HCT116 (cell line): Measurements from ENCODE around the gene DYNLRB2. TPM values are rescaled to one million over a fixed set of nuclear protein-coding genes. Genes with fewer than 3 reads are reported as not detected.

Source experiments
- ATAC-seq: fragments of 200-7000 bp; cut with Tn5 transposase; 2 replicates; pipeline ENCODE4 v1.9.1; 2020; ENCODE audit warnings: mild to moderate bottlenecking, moderate library complexity
- BruUV-seq: library from RNA; stranded (reverse); fragments of 400-500 nt; replicated peaks from 2 replicates; lab custom pipeline; 2021; lab: Mats Ljungman, UMichigan
- CTCF ChIA-PET: fragments of 300-600 bp; sonication (Branson Sonifier 250); formaldehyde crosslinking; loops from one replicate; lab custom pipeline; 2021; ENCODE audit warnings: antibody characterized with exemption; lab: Charles Lee
- POLR2A ChIA-PET: fragments of 300-600, 350-600 bp; sonication (Branson Sonifier 250); formaldehyde crosslinking; loops from one replicate; lab custom pipeline; 2021; ENCODE audit warnings: antibody characterized with exemption; lab: Charles Lee
- RAD21 ChIA-PET, 2 experiments: fragments of 300-600 bp; sonication (Branson Sonifier 250); formaldehyde crosslinking; loops; one replicate each; lab custom pipeline; 2023; ENCODE audit warnings: low total read pairs in 2 of 2; ENCODE audit not compliant: uncharacterized antibody in 2 of 2, unreplicated experiment in 2 of 2, low non-redundant PET in 1 of 2; lab: Charles Lee
- DNase-seq: peaks from one replicate; pipeline ENCODE4 v3.0.0-alpha.2; 2010; ENCODE audit warnings: low read depth, low spot score
- H2AFZ ChIP-seq: fragments of 200-600 bp; shearing (Covaris generic), sonication (generic); 2 replicates; pipeline ENCODE4 v1.6.1; 2017; ENCODE audit warnings: low read depth, mixed run types, mixed read lengths, antibody characterized with exemption, low read length; ENCODE audit not compliant: poor library complexity, severe bottlenecking
- H3K27ac ChIP-seq: 2 replicates; pipeline ENCODE4 v1.5.1; 2012; ENCODE audit warnings: low read depth, low read length
- H3K27me3 ChIP-seq: fragments of 200-600 bp; sonication (generic); 2 replicates; pipeline ENCODE4 v1.6.1; 2016; ENCODE audit warnings: mixed run types, low read length, mixed read lengths; ENCODE audit not compliant: insufficient read depth
- H3K36me3 ChIP-seq, 2 experiments: fragments of 200-500 bp in 1 of 2; fragments of 200-600 bp in 1 of 2; sonication (Bioruptor generic) in 1 of 2; sonication (generic) in 1 of 2; 2 replicates each; pipeline versions ENCODE4 v1.5.1 to v1.6.1; 2014 to 2016; ENCODE audit warnings: low read length in 2 of 2, inconsistent platforms in 1 of 2, mixed read lengths in 1 of 2, mixed run types in 1 of 2; ENCODE audit not compliant: insufficient read depth in 2 of 2, control insufficient read depth in 1 of 2
- H3K4me1 ChIP-seq, 2 experiments: fragments of 200-600 bp in 1 of 2; sonication (generic) in 1 of 2; 2 replicates each; pipeline versions ENCODE4 v1.5.1 to v1.6.1; 2012 to 2017; ENCODE audit warnings: low read length in 2 of 2, inconsistent platforms in 1 of 2, mild to moderate bottlenecking in 1 of 2, mixed read lengths in 1 of 2, mixed run types in 1 of 2, moderate library complexity in 1 of 2; ENCODE audit not compliant: insufficient read depth in 2 of 2, control insufficient read depth in 1 of 2
- H3K4me2 ChIP-seq: fragments of 200-600 bp; sonication (generic); 2 replicates; pipeline ENCODE4 v1.6.1; 2017; ENCODE audit warnings: mixed run types, low read length, mixed read lengths
- H3K4me3 ChIP-seq, 2 experiments: fragments of 200-600 bp in 1 of 2; sonication (generic) in 1 of 2; replicated peaks in 1 of 2; 2 replicates each; pipeline ENCODE4 v1.5.1; 2011 to 2016; ENCODE audit warnings: low read length in 2 of 2, control low read depth in 1 of 2, low read depth in 1 of 2, mild to moderate bottlenecking in 1 of 2, mixed read lengths in 1 of 2, mixed run types in 1 of 2
- H3K79me2 ChIP-seq: fragments of 200-600 bp; sonication (generic); 2 replicates; pipeline ENCODE4 v1.6.1; 2017; ENCODE audit warnings: mild to moderate bottlenecking, mixed run types, low read length, moderate library complexity, mixed read lengths; ENCODE audit not compliant: insufficient read depth
- H3K9ac ChIP-seq: fragments of 200-600 bp; sonication (generic); 2 replicates; pipeline ENCODE4 v1.6.1; 2016; ENCODE audit warnings: low read length, mixed read lengths
- H3K9me2 ChIP-seq: fragments of 200-600 bp; sonication (generic), shearing (Covaris generic); 2 replicates; pipeline ENCODE4 v1.6.1; 2017; ENCODE audit warnings: mixed run types, mild to moderate bottlenecking, moderate library complexity; ENCODE audit not compliant: insufficient read depth
- H3K9me3 ChIP-seq, 2 experiments: fragments of 200-500 bp in 1 of 2; fragments of 200-600 bp in 1 of 2; sonication (Bioruptor generic) in 1 of 2; sonication (generic) in 1 of 2; 2 replicates each; pipeline ENCODE4 v1.6.1; 2014 to 2017; ENCODE audit warnings: low read length in 2 of 2, mixed read lengths in 2 of 2, inconsistent platforms in 1 of 2, low read depth in 1 of 2, mild to moderate bottlenecking in 1 of 2, mixed run types in 1 of 2, moderate library complexity in 1 of 2; ENCODE audit not compliant: control insufficient read depth in 1 of 2, insufficient read depth in 1 of 2
- H4K20me1 ChIP-seq: fragments of 200-600 bp; sonication (generic), shearing (Covaris generic); 2 replicates; pipeline ENCODE4 v1.6.1; 2017; ENCODE audit warnings: mixed run types, mild to moderate bottlenecking, moderate library complexity; ENCODE audit not compliant: insufficient read depth
- CBX3 ChIP-seq: IDR thresholded peaks from 2 replicates; pipeline ENCODE4 v1.6.1; 2012; ENCODE audit warnings: low read depth
- CEBPB ChIP-seq: IDR thresholded peaks from 2 replicates; pipeline ENCODE4 v1.6.1; 2012; ENCODE audit warnings: low read depth
- EGR1 ChIP-seq: IDR thresholded peaks from 2 replicates; pipeline ENCODE4 v1.6.1; 2012; ENCODE audit warnings: low read depth
- ELF1 ChIP-seq: IDR thresholded peaks from 2 replicates; pipeline ENCODE4 v1.6.1; 2012; ENCODE audit warnings: low read depth, borderline replicate concordance
- EZH2 ChIP-seq: fragments of 200-600 bp; sonication (generic); IDR thresholded peaks from 2 replicates; pipeline ENCODE4 v1.6.1; 2017; ENCODE audit warnings: antibody characterized with exemption, mixed run types
- JUND ChIP-seq: IDR thresholded peaks from 2 replicates; pipeline ENCODE4 v1.6.1; 2012
- RAD21 ChIP-seq: IDR thresholded peaks from 2 replicates; pipeline ENCODE4 v1.6.1; 2012; ENCODE audit warnings: low read depth, mild to moderate bottlenecking
- SRF ChIP-seq: IDR thresholded peaks from 2 replicates; pipeline ENCODE4 v1.6.1; 2012; ENCODE audit warnings: low read depth
- YY1 ChIP-seq: IDR thresholded peaks from 2 replicates; pipeline ENCODE4 v1.6.1; 2011; ENCODE audit warnings: low read length, low read depth, moderate library complexity, mild to moderate bottlenecking; ENCODE audit not compliant: insufficient replicate concordance; ENCODE audit errors: extremely low read depth
- ZFX ChIP-seq: fragments of 450-650 bp; IDR thresholded peaks from 2 replicates; pipeline ENCODE4 v1.6.1; 2017
- ZNF274 ChIP-seq: fragments of 200-500 bp; sonication (Bioruptor generic); IDR thresholded peaks from 2 replicates; pipeline ENCODE4 v1.6.1; 2014; ENCODE audit warnings: mild to moderate bottlenecking, low read depth, low read length, inconsistent platforms
- intact Hi-C: fragments of 100-400 bp; cut with micrococcal nuclease; formaldehyde crosslinking; loops from 2 replicates; pipeline ENCODE4 v1.10.0; 2022
- total RNA-seq: library from RNA; stranded (reverse); gene quantifications from one replicate; pipeline ENCODE4 v1.2.1, GENCODE V29; 2021; ENCODE audit not compliant: unreplicated experiment
- TF ChIP-seq, protein P1 (sequence below): IDR thresholded peaks from 2 replicates; pipeline ENCODE4 v1.6.1; 2012; ENCODE audit warnings: low read depth
- TF ChIP-seq, protein P2 (sequence below): IDR thresholded peaks from 2 replicates; pipeline ENCODE4 v1.6.1; 2012

DYNLRB2 gene
- total RNA-seq, 1 experiment from 2014 or later, result not detected

DNA sequence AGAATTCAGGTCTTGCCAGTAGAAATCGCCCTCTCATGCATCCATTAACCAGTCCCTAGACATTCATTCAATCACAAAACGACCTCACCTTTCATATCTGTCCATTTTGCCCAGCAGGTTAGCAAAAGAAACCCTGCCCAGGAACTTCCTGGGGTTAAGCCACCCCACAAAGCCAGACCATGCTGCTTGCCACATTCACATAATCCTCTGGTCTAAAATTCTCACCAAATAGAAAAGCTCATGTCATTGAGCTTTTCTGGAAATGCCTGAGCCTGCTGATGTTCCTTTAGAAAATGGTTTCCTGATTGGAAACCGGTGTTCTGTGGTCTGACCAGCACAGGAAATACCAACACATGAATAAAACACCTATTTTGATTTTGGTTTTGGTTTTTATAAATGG lies 21.6 kb upstream of the DYNLRB2 start:
- H3K4me1 ChIP-seq, result no peaks in the 10 kb centered on the region
- POLR2A ChIA-PET, result no interaction called here
- H3K9me3 ChIP-seq, result no peaks in the 10 kb centered on the region
- H3K9ac ChIP-seq, result no peak overlapping the region
- no peaks in the 10 kb centered on the region for H3K79me2 ChIP-seq
- CTCF ChIA-PET, result no interaction called here
- no peak overlapping the region for H3K27ac ChIP-seq
- no peaks in the 10 kb centered on the region for H4K20me1 ChIP-seq
- TF ChIP-seq, protein P1, sequence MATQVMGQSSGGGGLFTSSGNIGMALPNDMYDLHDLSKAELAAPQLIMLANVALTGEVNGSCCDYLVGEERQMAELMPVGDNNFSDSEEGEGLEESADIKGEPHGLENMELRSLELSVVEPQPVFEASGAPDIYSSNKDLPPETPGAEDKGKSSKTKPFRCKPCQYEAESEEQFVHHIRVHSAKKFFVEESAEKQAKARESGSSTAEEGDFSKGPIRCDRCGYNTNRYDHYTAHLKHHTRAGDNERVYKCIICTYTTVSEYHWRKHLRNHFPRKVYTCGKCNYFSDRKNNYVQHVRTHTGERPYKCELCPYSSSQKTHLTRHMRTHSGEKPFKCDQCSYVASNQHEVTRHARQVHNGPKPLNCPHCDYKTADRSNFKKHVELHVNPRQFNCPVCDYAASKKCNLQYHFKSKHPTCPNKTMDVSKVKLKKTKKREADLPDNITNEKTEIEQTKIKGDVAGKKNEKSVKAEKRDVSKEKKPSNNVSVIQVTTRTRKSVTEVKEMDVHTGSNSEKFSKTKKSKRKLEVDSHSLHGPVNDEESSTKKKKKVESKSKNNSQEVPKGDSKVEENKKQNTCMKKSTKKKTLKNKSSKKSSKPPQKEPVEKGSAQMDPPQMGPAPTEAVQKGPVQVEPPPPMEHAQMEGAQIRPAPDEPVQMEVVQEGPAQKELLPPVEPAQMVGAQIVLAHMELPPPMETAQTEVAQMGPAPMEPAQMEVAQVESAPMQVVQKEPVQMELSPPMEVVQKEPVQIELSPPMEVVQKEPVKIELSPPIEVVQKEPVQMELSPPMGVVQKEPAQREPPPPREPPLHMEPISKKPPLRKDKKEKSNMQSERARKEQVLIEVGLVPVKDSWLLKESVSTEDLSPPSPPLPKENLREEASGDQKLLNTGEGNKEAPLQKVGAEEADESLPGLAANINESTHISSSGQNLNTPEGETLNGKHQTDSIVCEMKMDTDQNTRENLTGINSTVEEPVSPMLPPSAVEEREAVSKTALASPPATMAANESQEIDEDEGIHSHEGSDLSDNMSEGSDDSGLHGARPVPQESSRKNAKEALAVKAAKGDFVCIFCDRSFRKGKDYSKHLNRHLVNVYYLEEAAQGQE, result no peak
- TF ChIP-seq CBX3 (no peak), EZH2 (no peak), CEBPB (no peak), ELF1 (no peak), ZFX (no peak), RAD21 (no peak)
- H3K27me3 ChIP-seq, result no peaks in the 10 kb centered on the region
- H3K4me2 ChIP-seq, result no peak overlapping the region
- no peak overlapping the region for H3K4me3 ChIP-seq
- intact Hi-C loops, result no loop called here
- no peak overlapping the region for H2AFZ ChIP-seq
- H3K9me2 ChIP-seq, result no peaks in the 10 kb centered on the region
- DNase-seq, result no peak
- RAD21 ChIA-PET, result no interaction called here
- no TSS peak for BruUV-seq
- no peak for ATAC-seq
- H3K36me3 ChIP-seq, result no peaks in the 10 kb centered on the region

DNA sequence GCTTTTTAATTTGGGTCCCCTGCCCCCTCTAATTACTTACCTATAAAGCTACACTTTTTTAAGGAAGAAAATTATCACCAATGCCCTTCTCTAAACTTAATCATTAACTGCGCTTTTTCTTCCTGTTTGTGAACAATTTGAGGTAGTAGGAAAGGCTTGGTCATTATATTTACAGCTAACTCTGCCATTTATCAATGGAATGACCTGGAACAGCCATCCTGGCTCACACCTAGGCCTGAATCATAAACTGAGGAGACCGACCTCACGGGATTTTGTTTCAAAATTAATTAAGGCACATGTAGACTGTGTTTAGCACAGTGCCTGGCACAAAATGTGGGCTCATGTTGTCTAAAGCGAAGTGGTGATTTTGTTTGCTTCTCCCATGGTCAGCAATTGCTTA lies 15.4 kb upstream of the DYNLRB2 start:
- H3K4me3 ChIP-seq, result no peak overlapping the region
- H4K20me1 ChIP-seq, result no peaks in the 10 kb centered on the region
- ChIA-PET POLR2A (no interaction called here), CTCF (no interaction called here), RAD21 (no interaction called here)
- no peak overlapping the region for H2AFZ ChIP-seq
- no peaks in the 10 kb centered on the region for H3K36me3 ChIP-seq
- no peak overlapping the region for H3K4me2 ChIP-seq
- BruUV-seq, result no TSS peak
- no peak overlapping the region for H3K9ac ChIP-seq
- H3K27ac ChIP-seq, result no peak overlapping the region
- H3K9me3 ChIP-seq, result no peaks in the 10 kb centered on the region
- no peaks in the 10 kb centered on the region for H3K79me2 ChIP-seq
- DNase-seq (no peak), ATAC-seq (no peak)
- H3K27me3 ChIP-seq, result no peaks in the 10 kb centered on the region
- H3K4me1 ChIP-seq, result no peaks in the 10 kb centered on the region
- intact Hi-C loops, result loop anchor here (10.0 kb wide), 1 partner anchor 1209 kb away; no protein-coding TSS in a partner anchor
- no peaks in the 10 kb centered on the region for H3K9me2 ChIP-seq
- TF ChIP-seq, protein P1, result no peak
- no peak for TF ChIP-seq CEBPB
- no peak for TF ChIP-seq CBX3
- no peak for TF ChIP-seq EGR1
- no peak for TF ChIP-seq EZH2
- TF ChIP-seq JUND, result no peak
- no peak for TF ChIP-seq ZFX
- no peak for TF ChIP-seq YY1
- no peak for TF ChIP-seq SRF
- TF ChIP-seq, protein P2, sequence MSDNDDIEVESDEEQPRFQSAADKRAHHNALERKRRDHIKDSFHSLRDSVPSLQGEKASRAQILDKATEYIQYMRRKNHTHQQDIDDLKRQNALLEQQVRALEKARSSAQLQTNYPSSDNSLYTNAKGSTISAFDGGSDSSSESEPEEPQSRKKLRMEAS, result no peak
- no peak for TF ChIP-seq ZNF274
